ENCODE measurements around the gene PHF12. TPM values are rescaled to one million over a fixed set of nuclear protein-coding genes. Genes with fewer than 3 reads are reported as not detected.
A peak's percentile ranks its signal among the peaks of the same experiment; 100 is the strongest.

Gene PHF12
- total RNA-seq = 100 to 1,000 TPM in 1 of 4 donors, 10 to 100 TPM in 3; 54.8 to 114 (median 72.9) TPM

- peaks cover 0 to 25% (median 6%) of the 10 kb centered on the region in 4 donors for H3K4me1 ChIP-seq
- peak within 1 kb of the TSS; percentile 78 to 93 (median 87) for H3K4me3 ChIP-seq
- H3K9me3 ChIP-seq = no peaks in the 10 kb centered on the region
- peaks cover 0 to 3% (median 0%) of the 10 kb centered on the region in 3 donors for H3K36me3 ChIP-seq
- H3K27ac ChIP-seq = peak within 1 kb of the TSS; percentile 96 to 99 (median 98)
- H3K27me3 ChIP-seq = no peaks in the 10 kb centered on the region
- DNase-seq = peak; percentile 98 to 100 (median 99)
- TF ChIP-seq CTCF (IDR thresholded peaks at IDR 0.05) (no peak), POLR2A (IDR thresholded peaks at IDR 0.05) (peak; percentile 49 to 56)
These were observed at the start of gene PHF12 for GRCh38 chr17:28951428-28951990. Gene PHF12, minus strand, starts transcription at chr17:28951518. Its CDS starts 558 bp downstream, at chr17:28950960.

DNA sequence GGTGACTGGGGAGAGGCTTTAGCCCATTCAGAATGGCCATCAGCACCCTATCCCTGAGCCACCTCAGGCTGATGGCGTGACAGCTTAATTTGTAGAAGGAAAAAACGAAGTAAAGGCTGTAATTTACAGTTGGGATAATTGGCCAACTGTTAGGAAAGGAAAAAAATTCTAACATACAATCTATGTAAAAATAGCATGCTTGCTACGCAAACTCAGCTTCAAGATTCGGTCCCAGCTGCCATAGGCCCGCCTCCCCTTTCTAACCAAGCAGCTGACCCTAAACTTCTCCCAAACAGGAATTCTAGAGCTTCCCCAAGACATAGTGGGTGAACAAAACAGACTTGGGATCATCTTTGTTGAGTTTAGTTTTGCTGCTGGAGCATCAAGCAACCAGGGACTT, 49.7 kb upstream of the PHF12 start:
- Histone ChIP-seq H3K27ac (no peak overlapping the region), H3K9me3 (no peaks in the 10 kb centered on the region), H3K36me3 (no peaks in the 10 kb centered on the region), H3K4me3 (no peak overlapping the region), H3K27me3 (peaks cover 0 to 4% of the 10 kb centered on the region in 2 donors), H3K4me1 (peaks cover 0 to 6% (median 3%) of the 10 kb centered on the region in 4 donors)
- TF ChIP-seq CTCF (IDR thresholded peaks at IDR 0.05) = no peak
- TF ChIP-seq POLR2A (IDR thresholded peaks at IDR 0.05) = no peak
- DNase-seq = no peak

DNA sequence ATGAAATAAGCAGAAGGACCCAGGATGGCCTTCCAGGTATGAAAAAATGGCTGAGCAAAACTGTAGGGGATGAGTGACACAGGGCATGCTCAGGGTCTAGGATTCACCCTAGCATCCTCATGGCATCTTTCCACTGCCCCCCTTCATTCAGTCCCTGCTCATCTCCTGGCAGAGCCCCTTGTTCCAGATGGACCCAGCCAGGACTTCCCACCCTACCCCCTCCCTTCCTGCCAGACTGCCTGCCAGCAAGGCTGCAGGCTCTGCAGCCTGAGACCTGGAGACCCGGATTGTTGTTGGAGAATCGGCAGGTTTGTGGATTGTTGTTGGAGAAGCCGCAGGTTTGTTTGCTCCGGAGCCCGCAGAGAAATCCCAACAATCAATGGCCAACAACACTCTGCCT, 47.9 kb upstream of the PHF12 start:
- TF ChIP-seq POLR2A (IDR thresholded peaks at IDR 0.05) (no peak), CTCF (IDR thresholded peaks at IDR 0.05) (no peak)
- H3K4me3 ChIP-seq = no peak overlapping the region
- no peaks in the 10 kb centered on the region for H3K27me3 ChIP-seq
- H3K9me3 ChIP-seq = no peaks in the 10 kb centered on the region
- H3K36me3 ChIP-seq = no peaks in the 10 kb centered on the region
- no peaks in the 10 kb centered on the region for H3K4me1 ChIP-seq
- DNase-seq = no peak
- no peak overlapping the region for H3K27ac ChIP-seq

- TF ChIP-seq POLR2A (IDR thresholded peaks at IDR 0.05) (no peak), CTCF (IDR thresholded peaks at IDR 0.05) (no peak)
- no peak for DNase-seq
- no peak overlapping the region for H3K27ac ChIP-seq
- no peak overlapping the region for H3K4me3 ChIP-seq
- no peaks in the 10 kb centered on the region for H3K4me1 ChIP-seq
- H3K9me3 ChIP-seq = no peaks in the 10 kb centered on the region
- H3K36me3 ChIP-seq = no peaks in the 10 kb centered on the region
- no peaks in the 10 kb centered on the region for H3K27me3 ChIP-seq
These were observed 46.5 kb upstream of the PHF12 start for GRCh38 chr17:28997806-28998205.

DNA sequence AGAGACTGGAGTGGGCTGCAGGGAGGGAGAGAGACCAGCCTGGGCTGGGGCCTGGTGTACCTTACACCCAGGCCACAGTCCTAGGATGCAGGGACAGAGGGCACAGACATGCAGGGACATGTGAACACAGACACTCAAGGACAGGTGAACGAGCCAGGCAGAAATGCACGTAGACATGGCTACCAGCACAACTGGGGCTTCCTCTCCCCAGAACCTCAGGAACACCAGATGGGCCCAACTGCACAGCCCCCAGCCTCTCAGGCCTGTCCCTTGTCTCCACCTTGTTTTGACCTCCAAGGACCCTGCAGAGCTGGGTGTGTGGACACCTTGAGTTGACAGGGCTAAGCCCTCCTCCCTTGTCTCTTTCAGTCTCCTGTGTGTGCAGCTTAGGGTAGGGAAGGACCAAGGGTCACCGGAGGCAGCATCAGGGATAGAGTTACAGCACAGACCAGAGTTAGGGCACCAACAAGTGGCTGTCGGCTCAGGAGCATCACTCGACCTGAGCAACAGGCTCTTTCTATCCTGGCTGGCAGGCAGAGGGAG, 45.3 kb upstream of the PHF12 start:
- no peak overlapping the region for H3K4me3 ChIP-seq
- TF ChIP-seq CTCF (IDR thresholded peaks at IDR 0.05) (no peak), POLR2A (IDR thresholded peaks at IDR 0.05) (no peak)
- H3K27me3 ChIP-seq = no peaks in the 10 kb centered on the region
- H3K4me1 ChIP-seq = no peaks in the 10 kb centered on the region
- H3K36me3 ChIP-seq = no peaks in the 10 kb centered on the region
- no peaks in the 10 kb centered on the region for H3K9me3 ChIP-seq
- H3K27ac ChIP-seq = no peak overlapping the region
- no peak for DNase-seq

Measured in Peyer's patch (tissue), 4 donors.